Small intestine (tissue), 7 donors: ENCODE data around the gene C3orf33. TPM values are rescaled to one million over a fixed set of nuclear protein-coding genes. Genes with fewer than 3 reads are reported as not detected.

ENCODE experiments used
- DNase-seq, 2 donors: peaks; one replicate each; pipeline versions ENCODE4 v3.0.0 to v3.0.0-alpha.2; 2013
- FAIRE-seq: peaks from 2 replicates; lab custom pipeline; 2012; peaks lifted over from hg19 to GRCh38; lab: Jason Lieb, UNC
- H3K27ac ChIP-seq, 3 donors: one replicate each; pipeline ENCODE4 v1.5.1; 2013; ENCODE audit warnings: low read length in 2 of 3, mild to moderate bottlenecking in 2 of 3, control low read depth in 1 of 3, inconsistent platforms in 1 of 3, low read depth in 1 of 3, moderate library complexity in 1 of 3
- H3K27me3 ChIP-seq, 3 donors: one replicate each; pipeline ENCODE4 v1.6.1; 2013; ENCODE audit warnings: low read length in 3 of 3, inconsistent platforms in 1 of 3; ENCODE audit not compliant: control insufficient read depth in 3 of 3, insufficient read depth in 3 of 3
- H3K36me3 ChIP-seq, 3 donors: one replicate each; pipeline ENCODE4 v1.6.1; 2013; ENCODE audit warnings: low read length in 3 of 3, inconsistent platforms in 1 of 3, low read depth in 1 of 3, mild to moderate bottlenecking in 1 of 3, moderate library complexity in 1 of 3; ENCODE audit not compliant: control insufficient read depth in 3 of 3, insufficient read depth in 2 of 3
- H3K4me1 ChIP-seq, 3 donors: one replicate each; pipeline ENCODE4 v1.6.1; 2013; ENCODE audit warnings: low read length in 2 of 3, inconsistent platforms in 1 of 3, low read depth in 1 of 3, mild to moderate bottlenecking in 1 of 3, moderate library complexity in 1 of 3; ENCODE audit not compliant: control insufficient read depth in 3 of 3, insufficient read depth in 2 of 3
- H3K4me3 ChIP-seq, 3 donors: one replicate each; pipeline ENCODE4 v1.5.1; 2013; ENCODE audit warnings: low read length in 3 of 3, control low read depth in 1 of 3, inconsistent platforms in 1 of 3, low read depth in 1 of 3, mild to moderate bottlenecking in 1 of 3, moderate library complexity in 1 of 3
- H3K9me3 ChIP-seq, 2 donors: one replicate each; pipeline ENCODE4 v1.6.1; 2013; ENCODE audit warnings: low read depth in 1 of 2, low read length in 1 of 2; ENCODE audit not compliant: control insufficient read depth in 2 of 2, insufficient read depth in 1 of 2
- WGBS, 3 donors: extraction: QIAGEN DNeasy Blood & Tissue Kit; methylation state at CpG; one replicate each; pipeline ENCODE4 v1.1.7; 2013; 5-methylcytosine and 5-hydroxymethylcytosine counted together
- polyA plus RNA-seq, 4 donors: library from polyadenylated mRNA; stranded (reverse) in 3 of 4; unstranded in 1 of 4; fragments of 200-250 nt in 3 of 4; fragments of 120-200 nt in 1 of 4; gene quantifications; one replicate each; pipeline versions ENCODE4 v1.2.1 to v1.2.3, GENCODE V29; 2013
- donor health status: healthy with polysubstance abuse.
- donor health status: control.
- donor health status: control.
- donor health status: Bipolar disorder and iron deficiency.
- donor health status: healthy.

C3orf33 gene
- polyA plus RNA-seq, 4 donors = 0.89 to 10.3 (median 2.2) TPM

- H3K27ac ChIP-seq = no peak overlapping the region
- no peak for FAIRE-seq
- WGBS, 3 donors = 84 to 87% (median 85%) methylated on average over 5 of the region's 5 CpGs
Measured at GRCh38 chr3:155742349-155742965, 63.6 kb downstream of the C3orf33 start.

GRCh38 chr3:155741603-155742002 lies 64.5 kb downstream of the C3orf33 start:
- FAIRE-seq (no peak), DNase-seq (peak in 1 of 2 donors; percentile 11)
- H3K4me3 ChIP-seq = no peak overlapping the region
- no peaks in the 10 kb centered on the region for H3K9me3 ChIP-seq
- peaks cover 0 to 17% (median 0%) of the 10 kb centered on the region in 3 donors for H3K4me1 ChIP-seq
- no peaks in the 10 kb centered on the region for H3K36me3 ChIP-seq
- H3K27ac ChIP-seq = no peak overlapping the region
- peaks cover 0 to 14% (median 8%) of the 10 kb centered on the region in 3 donors for H3K27me3 ChIP-seq

More at GRCh38 chr3:155742349-155742965, 63.6 kb downstream of the C3orf33 start:
- Histone ChIP-seq H3K9me3 (no peaks in the 10 kb centered on the region), H3K27me3 (peaks cover 0 to 14% (median 8%) of the 10 kb centered on the region in 3 donors), H3K36me3 (no peaks in the 10 kb centered on the region), H3K4me3 (no peak overlapping the region), H3K4me1 (peaks cover 0 to 17% (median 0%) of the 10 kb centered on the region in 3 donors)
- peak in 1 of 2 donors; percentile 2 for DNase-seq

GRCh38 chr3:155741101-155741500 lies 65.0 kb downstream of the C3orf33 start:
- Histone ChIP-seq H3K9me3 (no peaks in the 10 kb centered on the region), H3K36me3 (no peaks in the 10 kb centered on the region), H3K4me3 (no peak overlapping the region), H3K4me1 (peaks cover 0 to 20% (median 0%) of the 10 kb centered on the region in 3 donors), H3K27ac (no peak overlapping the region), H3K27me3 (peaks cover 0 to 14% (median 8%) of the 10 kb centered on the region in 3 donors)
- 67 to 83% (median 79%) methylated on average over 3 of the region's 3 CpGs for WGBS, 3 donors
- no peak for FAIRE-seq
- DNase-seq = no peak

- WGBS, 3 donors = 31 to 42% (median 32%) methylated on average over 5 of the region's 5 CpGs
- H3K36me3 ChIP-seq = no peaks in the 10 kb centered on the region
- H3K4me1 ChIP-seq = peaks cover 0 to 17% (median 0%) of the 10 kb centered on the region in 3 donors
- H3K9me3 ChIP-seq = no peaks in the 10 kb centered on the region
- H3K27ac ChIP-seq = peak overlapping the region in 1 of 3 donors; percentile 11
- peaks cover 0 to 3% (median 2%) of the 10 kb centered on the region in 3 donors for H3K27me3 ChIP-seq
- FAIRE-seq (no peak), DNase-seq (peak in 1 of 2 donors; percentile 39)
- H3K4me3 ChIP-seq = no peak overlapping the region
Measured at GRCh38 chr3:155739154-155739553, 66.9 kb downstream of the C3orf33 start.

GRCh38 chr3:155738580-155739076 lies 67.5 kb downstream of the C3orf33 start:
- 48 to 81% (median 62%) methylated on average over 13 of the region's 13 CpGs for WGBS, 3 donors
- FAIRE-seq (no peak), DNase-seq (peak in 1 of 2 donors; percentile 3)
- peaks cover 0 to 2% (median 0%) of the 10 kb centered on the region in 3 donors for H3K27me3 ChIP-seq
- peak overlapping the region; percentile 87 to 93 (median 91) for H3K27ac ChIP-seq
- H3K4me1 ChIP-seq = peaks cover 0 to 17% (median 0%) of the 10 kb centered on the region in 3 donors
- H3K4me3 ChIP-seq = peak overlapping the region in 2 of 3 donors; percentile 26 to 47
- no peaks in the 10 kb centered on the region for H3K36me3 ChIP-seq
- H3K9me3 ChIP-seq = no peaks in the 10 kb centered on the region

- Histone ChIP-seq H3K36me3 (no peaks in the 10 kb centered on the region), H3K9me3 (no peaks in the 10 kb centered on the region), H3K4me3 (peak overlapping the region in 2 of 3 donors; percentile 42 to 47), H3K27me3 (peaks cover 0 to 2% (median 0%) of the 10 kb centered on the region in 3 donors), H3K27ac (peak overlapping the region; percentile 87 to 93 (median 91)), H3K4me1 (peaks cover 0 to 17% (median 0%) of the 10 kb centered on the region in 3 donors)
- WGBS, 3 donors = 7 to 53% (median 26%) methylated on average over 8 of the region's 8 CpGs
- DNase-seq (peak; percentile 96 to 98), FAIRE-seq (no peak)
Measured at GRCh38 chr3:155737844-155738460, 68.1 kb downstream of the C3orf33 start.

GRCh38 chr3:155736381-155736780 lies 69.7 kb downstream of the C3orf33 start:
- H3K27ac ChIP-seq = peak overlapping the region in 1 of 3 donors; percentile 87
- 16 to 57% (median 43%) methylated on average over 4 of the region's 4 CpGs for WGBS, 3 donors
- no peak for FAIRE-seq
- peaks cover 0 to 4% (median 0%) of the 10 kb centered on the region in 3 donors for H3K36me3 ChIP-seq
- peak in 1 of 2 donors; percentile 35 for DNase-seq
- no peak overlapping the region for H3K4me3 ChIP-seq
- peaks cover 0 to 14% (median 0%) of the 10 kb centered on the region in 3 donors for H3K4me1 ChIP-seq
- H3K27me3 ChIP-seq = no peaks in the 10 kb centered on the region
- no peaks in the 10 kb centered on the region for H3K9me3 ChIP-seq

- DNase-seq = no peak
- Histone ChIP-seq H3K27ac (no peak overlapping the region), H3K4me1 (no peaks in the 10 kb centered on the region), H3K9me3 (no peaks in the 10 kb centered on the region), H3K4me3 (no peak overlapping the region), H3K27me3 (no peaks in the 10 kb centered on the region), H3K36me3 (peaks cover 0 to 10% (median 0%) of the 10 kb centered on the region in 3 donors)
- 72 to 86% (median 84%) methylated on average over 2 of the region's 2 CpGs for WGBS, 3 donors
- FAIRE-seq = no peak
Measured at GRCh38 chr3:155730843-155731242, 75.2 kb downstream of the C3orf33 start.
